BLaER1 treated with 17β-estradiol and CSF1 and Interleukin-3, amounts not matched to agents 10 nM and 100 nM (cell line): Measurements from ENCODE around the gene UBE2V1.
A peak's percentile ranks its signal among the peaks of the same experiment; 100 is the strongest.
"Not testable (repeated sequence)": the region's sequence is repeated elsewhere in the genome, so short reads cannot be mapped to it uniquely, and the experiment has no call there.

Experiments
- H3K27ac ChIP-seq, 11 experiments: shearing (Covaris generic); formaldehyde crosslinking; 2 replicates each; pipeline ENCODE4 v1.8.1; 2022
- H3K27me3 ChIP-seq, 11 experiments: shearing (Covaris generic); formaldehyde crosslinking; 2 replicates each; pipeline ENCODE4 v1.8.1; 2022
- H3K36me3 ChIP-seq, 11 experiments: shearing (Covaris generic); formaldehyde crosslinking; 2 replicates each; pipeline ENCODE4 v1.8.1; 2022
- H3K4me1 ChIP-seq, 10 experiments: shearing (Covaris generic); formaldehyde crosslinking; 2 replicates each; pipeline ENCODE4 v1.8.1; 2022
- H3K4me2 ChIP-seq, 11 experiments: shearing (Covaris generic); formaldehyde crosslinking; 2 replicates each; pipeline ENCODE4 v1.8.1; 2022
- H3K4me3 ChIP-seq, 10 experiments: shearing (Covaris generic); formaldehyde crosslinking; 2 replicates each; pipeline ENCODE4 v1.8.1; 2022
- H3K9ac ChIP-seq, 11 experiments: shearing (Covaris generic); formaldehyde crosslinking; 2 replicates each; pipeline ENCODE4 v1.8.1; 2022
- H3K9me3 ChIP-seq, 11 experiments: shearing (Covaris generic); formaldehyde crosslinking; replicated peaks in 1 of 11; 2 replicates each; pipeline ENCODE4 v1.8.1; 2022
- H4K20me1 ChIP-seq, 11 experiments: shearing (Covaris generic); formaldehyde crosslinking; 2 replicates each; pipeline ENCODE4 v1.8.1; 2022
- Cebpa-rat ChIP-seq, 11 experiments: shearing (Covaris generic); IDR thresholded peaks; 2 replicates each; pipeline ENCODE4 v1.8.1; 2022

Gene UBE2V1

GRCh38 chr20:50112512-50113419, at the start of gene UBE2V1:
Gene UBE2V1, minus strand, starts transcription at chr20:50113150. Its CDS starts 22 bp downstream, at chr20:50113128.
- H3K9me3 ChIP-seq: no peaks in the 10 kb centered on the region
- H3K4me3 ChIP-seq: peak within 1 kb of the TSS; percentile 77 to 98 (median 90)
- H3K4me1 ChIP-seq: peaks cover 68 to 80% (median 77%) of the 10 kb centered on the region in 10 experiments
- H3K9ac ChIP-seq: peak within 1 kb of the TSS; percentile 92 to 98 (median 97)
- peak within 1 kb of the TSS; percentile 96 to 99 (median 98) for H3K4me2 ChIP-seq
- peak within 1 kb of the TSS; percentile 88 to 99 (median 97) for H3K27ac ChIP-seq
- H3K27me3 ChIP-seq: no peaks in the 10 kb centered on the region
- peaks cover 41 to 49% (median 45%) of the 10 kb centered on the region in 11 experiments; a peak in 20 of 22 replicates for H4K20me1 ChIP-seq
- TF ChIP-seq Cebpa-rat (IDR thresholded peaks at IDR 0.05): 0 out of 22 replicates have a peak, but pooled peaks of 1 of the 11 experiments have one; percentile 9
- peaks cover 6 to 22% (median 14%) of the 10 kb centered on the region in 11 experiments; a peak in 21 of 22 replicates for H3K36me3 ChIP-seq

GRCh38 chr20:50161494-50161893, 48.5 kb upstream of the UBE2V1 start:
- peaks cover 27 to 34% (median 31%) of the 10 kb centered on the region in 10 experiments for H3K4me1 ChIP-seq
- not testable (repeated sequence) for H4K20me1 ChIP-seq, H3K36me3 ChIP-seq, H3K4me3 ChIP-seq, H3K9me3 ChIP-seq, H3K27ac ChIP-seq, H3K9ac ChIP-seq, H3K27me3 ChIP-seq, H3K4me2 ChIP-seq

GRCh38 chr20:50153500-50154377, 40.8 kb upstream of the UBE2V1 start, which contains the start of gene PEDS1:
Gene PEDS1, minus strand, starts transcription at chr20:50153723. Its CDS starts 86 bp downstream, at chr20:50153637.
- peak within 1 kb of the TSS; percentile 86 to 96 (median 91) for H3K27ac ChIP-seq
- H4K20me1 ChIP-seq: peaks cover 0 to 46% (median 30%) of the 10 kb centered on the region in 11 experiments; a peak in 14 of 22 replicates
- H3K9ac ChIP-seq: peak within 1 kb of the TSS; percentile 91 to 98 (median 95)
- H3K4me1 ChIP-seq: peaks cover 36 to 53% (median 50%) of the 10 kb centered on the region in 10 experiments
- no peak for TF ChIP-seq Cebpa-rat (IDR thresholded peaks at IDR 0.05)
- H3K4me2 ChIP-seq: peak within 1 kb of the TSS; percentile 94 to 100 (median 98)
- peak within 1 kb of the TSS; percentile 77 to 100 (median 94) for H3K4me3 ChIP-seq
- H3K27me3 ChIP-seq: no peaks in the 10 kb centered on the region
- peaks cover 2 to 28% (median 20%) of the 10 kb centered on the region in 11 experiments; a peak in 18 of 22 replicates for H3K36me3 ChIP-seq
- H3K9me3 ChIP-seq: no peaks in the 10 kb centered on the region

- Histone ChIP-seq H4K20me1 (peaks cover 0 to 52% (median 35%) of the 10 kb centered on the region in 11 experiments; a peak in 14 of 22 replicates), H3K4me3 (peak overlapping the region; percentile 77 to 100 (median 94)), H3K9me3 (no peaks in the 10 kb centered on the region), H3K27me3 (no peaks in the 10 kb centered on the region), H3K27ac (peak overlapping the region; percentile 86 to 96 (median 91)), H3K9ac (peak overlapping the region; percentile 91 to 98 (median 95)), H3K4me2 (peak overlapping the region; percentile 94 to 100 (median 98)), H3K36me3 (peaks cover 8 to 34% (median 26%) of the 10 kb centered on the region in 11 experiments; a peak in 18 of 22 replicates), H3K4me1 (peaks cover 35 to 55% (median 52%) of the 10 kb centered on the region in 10 experiments)
- no peak for TF ChIP-seq Cebpa-rat (IDR thresholded peaks at IDR 0.05)
Observed at GRCh38 chr20:50153153-50153499, 40.2 kb upstream of the UBE2V1 start.

- H4K20me1 ChIP-seq: peaks cover 0 to 58% (median 37%) of the 10 kb centered on the region in 11 experiments; a peak in 15 of 22 replicates
- H3K27ac ChIP-seq: peak overlapping the region; percentile 86 to 96 (median 91)
- peaks cover 40 to 60% (median 57%) of the 10 kb centered on the region in 10 experiments for H3K4me1 ChIP-seq
- no peak for TF ChIP-seq Cebpa-rat (IDR thresholded peaks at IDR 0.05)
- H3K9ac ChIP-seq: peak overlapping the region; percentile 91 to 98 (median 95)
- no peaks in the 10 kb centered on the region for H3K27me3 ChIP-seq
- no peaks in the 10 kb centered on the region for H3K9me3 ChIP-seq
- H3K4me2 ChIP-seq: peak overlapping the region; percentile 94 to 100 (median 98)
- H3K4me3 ChIP-seq: peak overlapping the region; percentile 77 to 100 (median 94)
- peaks cover 13 to 39% (median 30%) of the 10 kb centered on the region in 11 experiments; a peak in 18 of 22 replicates for H3K36me3 ChIP-seq
Observed at GRCh38 chr20:50152394-50153152, 39.6 kb upstream of the UBE2V1 start.

DNA sequence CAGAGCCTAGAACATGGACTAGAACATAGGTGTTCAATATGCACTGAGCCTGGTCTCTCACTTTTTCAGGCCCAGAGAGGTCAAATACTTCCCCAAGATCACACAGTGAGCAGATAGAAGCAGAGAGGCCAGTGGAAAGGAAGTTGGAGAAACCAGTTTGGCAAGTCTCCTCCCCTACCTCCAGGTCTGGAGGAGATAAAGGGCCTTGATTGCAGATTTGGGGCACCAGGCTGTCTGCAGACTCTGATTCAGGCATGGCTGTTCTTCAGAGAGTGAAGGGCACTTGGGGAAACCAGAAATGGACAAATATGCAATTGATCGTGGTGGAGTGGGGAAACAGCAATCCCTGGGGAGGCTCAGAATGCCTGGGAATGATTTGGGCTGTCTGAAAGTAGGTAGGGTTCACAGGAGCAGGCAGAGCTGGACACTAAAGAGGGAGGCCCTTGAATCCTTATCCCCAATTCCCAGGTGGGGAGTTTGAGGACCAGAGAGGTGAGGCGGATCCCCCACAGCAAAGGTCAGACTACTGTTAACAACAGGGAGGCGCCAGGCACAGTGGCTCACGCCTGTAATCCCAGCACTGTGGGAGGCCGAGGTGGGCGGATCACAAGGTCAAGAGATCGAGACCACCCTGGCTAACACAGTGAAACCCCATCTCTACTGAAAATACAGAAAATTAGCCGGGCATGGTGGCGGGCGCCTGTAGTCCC, 38.2 kb upstream of the UBE2V1 start:
- peak overlapping the region in 7 of 11 experiments; percentile 5 to 95 (median 13); a peak in 3 of 22 replicates for H3K27ac ChIP-seq
- no peaks in the 10 kb centered on the region for H3K9me3 ChIP-seq
- H3K9ac ChIP-seq: peak overlapping the region in 10 of 11 experiments; percentile 3 to 95 (median 40); a peak in 14 of 22 replicates
- H4K20me1 ChIP-seq: peaks cover 0 to 72% (median 38%) of the 10 kb centered on the region in 11 experiments; a peak in 15 of 22 replicates
- TF ChIP-seq Cebpa-rat (IDR thresholded peaks at IDR 0.05): no peak
- peaks cover 54 to 74% (median 71%) of the 10 kb centered on the region in 10 experiments for H3K4me1 ChIP-seq
- H3K27me3 ChIP-seq: no peaks in the 10 kb centered on the region
- H3K4me3 ChIP-seq: peak overlapping the region in 3 of 10 experiments; percentile 96 to 100 (median 100); a peak in 2 of 20 replicates
- H3K4me2 ChIP-seq: peak overlapping the region; percentile 94 to 100 (median 98)
- peaks cover 14 to 43% (median 31%) of the 10 kb centered on the region in 11 experiments; a peak in 18 of 22 replicates for H3K36me3 ChIP-seq
